K562 (cell line): ENCODE measurements around the gene ASMTL. TPM values are rescaled to one million over a fixed set of nuclear protein-coding genes. Genes with fewer than 3 reads are reported as not detected.

Experiments
- LEF1 ChIP-seq: fragments of 450-650 bp; IDR thresholded peaks from 2 replicates; pipeline ENCODE4 v1.6.1; 2016; ENCODE audit warnings: mild to moderate bottlenecking
- NR2C2 ChIP-seq, 2 experiments: fragments of 200-800 bp in 1 of 2; sonication (Bioruptor generic) in 1 of 2; sonication (generic) in 1 of 2; formaldehyde crosslinking in 1 of 2; IDR thresholded peaks; 2 replicates each; pipeline versions ENCODE4 v1.6.1 to v1.8.0; 2016 to 2022; ENCODE audit warnings: mild to moderate bottlenecking in 1 of 2, missing compliant biosample characterization in 1 of 2, missing genetic modification characterization in 1 of 2, missing genetic modification reagents in 1 of 2
- NR2F6 ChIP-seq: fragments of 450-650 bp; formaldehyde crosslinking; IDR thresholded peaks from 2 replicates; pipeline ENCODE4 v1.4.0; 2020; ENCODE audit warnings: mild to moderate bottlenecking
- polyA plus RNA-seq, 8 experiments: library from polyadenylated mRNA; depleted of rRNA in 4 of 8; stranded (reverse) in 5 of 8; unstranded in 3 of 8; fragments of >200 nt; fragmentation: Nextera tagmentation in 2 of 8; fragmentation: Illumina TruSeq in 1 of 8; extraction: Ambion mirVana in 2 of 8; extraction: Trizol in 1 of 8; gene quantifications; 2 replicates each; pipeline versions ENCODE4 v1.2.1 to v1.2.3, GENCODE V29; 2011 to 2014; ENCODE audit warnings: inconsistent platforms in 1 of 8, missing spikeins in 1 of 8
- total RNA-seq, 7 experiments: library from RNA; depleted of rRNA in 6 of 7; stranded (reverse); fragments of >200 nt in 6 of 7; fragmentation: Illumina TruSeq in 2 of 7; extraction: Trizol in 2 of 7; gene quantifications; 2 replicates each; pipeline versions ENCODE4 v1.2.1 to v1.2.3, GENCODE V29; 2011 to 2021; ENCODE audit warnings: low replicate concordance in 1 of 7
- TF ChIP-seq, protein P1 (sequence below), 2 experiments: fragments of 450-650 bp in 1 of 2; sonication (generic) in 1 of 2; formaldehyde crosslinking in 1 of 2; IDR thresholded peaks; 2 replicates each; pipeline versions ENCODE4 v1.7.1 to v1.9.0; 2016 to 2022; ENCODE audit warnings: inconsistent platforms in 1 of 2, mild to moderate bottlenecking in 1 of 2, missing genetic modification reagents in 1 of 2

ASMTL gene
- total and polyA plus RNA-seq, 9 of the 15 experiments (the other 6 are each of a cell fraction or from before 2014, with no cell fraction given), result 0.56 to 20.6 (median 7.6) TPM

GRCh38 chrX:1462596-1463251 lies 10.0 kb upstream of the ASMTL start (continued):
- TF ChIP-seq, protein P1, sequence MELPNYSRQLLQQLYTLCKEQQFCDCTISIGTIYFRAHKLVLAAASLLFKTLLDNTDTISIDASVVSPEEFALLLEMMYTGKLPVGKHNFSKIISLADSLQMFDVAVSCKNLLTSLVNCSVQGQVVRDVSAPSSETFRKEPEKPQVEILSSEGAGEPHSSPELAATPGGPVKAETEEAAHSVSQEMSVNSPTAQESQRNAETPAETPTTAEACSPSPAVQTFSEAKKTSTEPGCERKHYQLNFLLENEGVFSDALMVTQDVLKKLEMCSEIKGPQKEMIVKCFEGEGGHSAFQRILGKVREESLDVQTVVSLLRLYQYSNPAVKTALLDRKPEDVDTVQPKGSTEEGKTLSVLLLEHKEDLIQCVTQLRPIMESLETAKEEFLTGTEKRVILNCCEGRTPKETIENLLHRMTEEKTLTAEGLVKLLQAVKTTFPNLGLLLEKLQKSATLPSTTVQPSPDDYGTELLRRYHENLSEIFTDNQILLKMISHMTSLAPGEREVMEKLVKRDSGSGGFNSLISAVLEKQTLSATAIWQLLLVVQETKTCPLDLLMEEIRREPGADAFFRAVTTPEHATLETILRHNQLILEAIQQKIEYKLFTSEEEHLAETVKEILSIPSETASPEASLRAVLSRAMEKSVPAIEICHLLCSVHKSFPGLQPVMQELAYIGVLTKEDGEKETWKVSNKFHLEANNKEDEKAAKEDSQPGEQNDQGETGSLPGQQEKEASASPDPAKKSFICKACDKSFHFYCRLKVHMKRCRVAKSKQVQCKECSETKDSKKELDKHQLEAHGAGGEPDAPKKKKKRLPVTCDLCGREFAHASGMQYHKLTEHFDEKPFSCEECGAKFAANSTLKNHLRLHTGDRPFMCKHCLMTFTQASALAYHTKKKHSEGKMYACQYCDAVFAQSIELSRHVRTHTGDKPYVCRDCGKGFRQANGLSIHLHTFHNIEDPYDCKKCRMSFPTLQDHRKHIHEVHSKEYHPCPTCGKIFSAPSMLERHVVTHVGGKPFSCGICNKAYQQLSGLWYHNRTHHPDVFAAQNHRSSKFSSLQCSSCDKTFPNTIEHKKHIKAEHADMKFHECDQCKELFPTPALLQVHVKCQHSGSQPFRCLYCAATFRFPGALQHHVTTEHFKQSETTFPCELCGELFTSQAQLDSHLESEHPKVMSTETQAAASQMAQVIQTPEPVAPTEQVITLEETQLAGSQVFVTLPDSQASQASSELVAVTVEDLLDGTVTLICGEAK (IDR thresholded peaks at IDR 0.05), result peak; percentile 92
- TF ChIP-seq, protein P1 (CRISPR knock-in tag; IDR thresholded peaks at IDR 0.05), result peak; percentile 71; the same call in 1 of the 2 replicates
- TF ChIP-seq NR2C2 (CRISPR knock-in tag; IDR thresholded peaks at IDR 0.05), result no peak
- TF ChIP-seq NR2C2 (tag; IDR thresholded peaks at IDR 0.05), result no peak
- peak; percentile 10; the same call in 1 of the 2 replicates for TF ChIP-seq LEF1
- TF ChIP-seq NR2F6 (CRISPR knock-in tag), result no peak
